MM.1S (cell line): ENCODE results near the gene ZNF687.

ENCODE experiments used
- DNase-seq: peaks from one replicate; pipeline ENCODE4 v3.0.0-alpha.2; 2015
- H2AFZ ChIP-seq: fragments of 300-600 bp; sonication (generic); 2 replicates; pipeline ENCODE4 v1.6.0; 2016; ENCODE audit warnings: antibody characterized with exemption, low read length
- H3F3A ChIP-seq: fragments of 300-600 bp; sonication (generic); 2 replicates; pipeline ENCODE4 v1.6.1; 2016; ENCODE audit warnings: mild to moderate bottlenecking, antibody characterized with exemption, low read length, moderate library complexity, mixed read lengths; ENCODE audit not compliant: insufficient read depth
- H3K27ac ChIP-seq: fragments of 300-600 bp; sonication (generic); 2 replicates; pipeline ENCODE4 v1.5.1; 2016; ENCODE audit warnings: mild to moderate bottlenecking, low read length
- H3K27me3 ChIP-seq: fragments of 300-600 bp; sonication (generic); replicated peaks from 2 replicates; pipeline ENCODE4 v1.6.0; 2016; ENCODE audit warnings: low read length; ENCODE audit not compliant: insufficient read depth
- H3K36me3 ChIP-seq: fragments of 300-600 bp; sonication (generic); replicated peaks from 2 replicates; pipeline ENCODE4 v1.6.1; 2016; ENCODE audit warnings: mild to moderate bottlenecking, low read length, mixed read lengths; ENCODE audit not compliant: insufficient read depth
- H3K4me1 ChIP-seq: fragments of 300-600 bp; sonication (generic); 2 replicates; pipeline ENCODE4 v1.6.1; 2016; ENCODE audit warnings: low read length, mixed read lengths
- H3K4me2 ChIP-seq: fragments of 300-600 bp; sonication (generic); 2 replicates; pipeline ENCODE4 v1.6.0; 2016; ENCODE audit warnings: low read depth, low read length
- H3K4me3 ChIP-seq: fragments of 300-600 bp; sonication (generic); 2 replicates; pipeline ENCODE4 v1.5.1; 2016; ENCODE audit warnings: low read length, mixed read lengths
- H3K79me2 ChIP-seq: fragments of 300-600 bp; sonication (generic); 2 replicates; pipeline ENCODE4 v1.6.1; 2016; ENCODE audit warnings: mixed run types, low read length, mixed read lengths
- H3K9ac ChIP-seq: fragments of 300-600 bp; sonication (generic); 2 replicates; pipeline ENCODE4 v1.6.1; 2016; ENCODE audit warnings: low read length, mixed read lengths
- H3K9me2 ChIP-seq: fragments of 300-600 bp; sonication (generic); replicated peaks from 2 replicates; pipeline ENCODE4 v1.6.1; 2016; ENCODE audit warnings: mild to moderate bottlenecking, low read length, mixed read lengths; ENCODE audit not compliant: insufficient read depth
- H3K9me3 ChIP-seq: fragments of 300-600 bp; sonication (generic); replicated peaks from 2 replicates; pipeline ENCODE4 v1.6.1; 2016; ENCODE audit warnings: mild to moderate bottlenecking, low read length, mixed read lengths; ENCODE audit not compliant: insufficient read depth
- H4K20me1 ChIP-seq: fragments of 300-600 bp; sonication (generic); 2 replicates; pipeline ENCODE4 v1.6.1; 2016; ENCODE audit warnings: mild to moderate bottlenecking, low read length, moderate library complexity, mixed read lengths; ENCODE audit not compliant: insufficient read depth
- CTCF ChIP-seq: fragments of 300-600 bp; sonication (generic); IDR thresholded peaks from 2 replicates; pipeline ENCODE4 v1.5.1; 2016; ENCODE audit warnings: antibody characterized with exemption, low read length, mixed read lengths
- EZH2 ChIP-seq: fragments of 300-600 bp; sonication (generic); optimal IDR thresholded peaks from 2 replicates; pipeline ENCODE3; 2017; ENCODE audit warnings: low read depth, mild to moderate bottlenecking, antibody characterized with exemption, low read length, mixed read lengths
- EZH2phosphoT487 ChIP-seq: fragments of 300-600 bp; sonication (generic); IDR thresholded peaks from 2 replicates; pipeline ENCODE4 v1.6.1; 2018; ENCODE audit warnings: antibody characterized with exemption, low read length

ZNF687 gene

GRCh38 chr1:151266315-151266714 is 15.8 kb upstream of the ZNF687 start:
- H3K27ac ChIP-seq: no peak overlapping the region
- no peak overlapping the region for H3K4me2 ChIP-seq
- H3K9me3 ChIP-seq: no peaks in the 10 kb centered on the region
- no peak overlapping the region for H2AFZ ChIP-seq
- DNase-seq: no peak
- no peak for TF ChIP-seq EZH2
- TF ChIP-seq EZH2phosphoT487: no peak
- TF ChIP-seq CTCF: no peak
- no peaks in the 10 kb centered on the region; the same call in 1 of the 2 replicates for H3F3A ChIP-seq
- H3K27me3 ChIP-seq: no peaks in the 10 kb centered on the region
- peaks cover 16% of the 10 kb centered on the region for H3K79me2 ChIP-seq
- H3K9ac ChIP-seq: no peak overlapping the region
- H3K36me3 ChIP-seq: no peaks in the 10 kb centered on the region; the same call in 1 of the 2 replicates
- peaks cover 3% of the 10 kb centered on the region; the same call in 1 of the 2 replicates for H4K20me1 ChIP-seq
- no peak overlapping the region for H3K4me3 ChIP-seq
- no peaks in the 10 kb centered on the region for H3K4me1 ChIP-seq
- no peaks in the 10 kb centered on the region for H3K9me2 ChIP-seq

- Histone ChIP-seq H3K36me3 (no peaks in the 10 kb centered on the region; the same call in 1 of the 2 replicates), H3K9me2 (no peaks in the 10 kb centered on the region), H4K20me1 (no peaks in the 10 kb centered on the region), H3K27ac (no peak overlapping the region), H3K4me1 (no peaks in the 10 kb centered on the region), H3K79me2 (peaks cover 11% of the 10 kb centered on the region; the same call in 1 of the 2 replicates), H3K4me2 (no peak overlapping the region), H3K9me3 (no peaks in the 10 kb centered on the region), H3K9ac (no peak overlapping the region), H3F3A (no peaks in the 10 kb centered on the region; the same call in 1 of the 2 replicates), H3K27me3 (no peaks in the 10 kb centered on the region), H2AFZ (no peak overlapping the region), H3K4me3 (no peak overlapping the region)
- TF ChIP-seq EZH2phosphoT487 (no peak), EZH2 (no peak), CTCF (no peak)
- no peak for DNase-seq
Measured at GRCh38 chr1:151266821-151267220, 15.3 kb upstream of the ZNF687 start.

- Histone ChIP-seq H3K9me3 (no peaks in the 10 kb centered on the region), H3K4me3 (no peak overlapping the region), H3K27ac (no peak overlapping the region), H3K9ac (no peak overlapping the region), H3K9me2 (no peaks in the 10 kb centered on the region), H4K20me1 (no peaks in the 10 kb centered on the region), H3K79me2 (0 out of 2 replicates have a peak, but pooled peaks cover 2% of the 10 kb centered on the region), H3K4me2 (no peak overlapping the region), H3K36me3 (no peaks in the 10 kb centered on the region; the same call in 1 of the 2 replicates), H2AFZ (no peak overlapping the region), H3K4me1 (no peaks in the 10 kb centered on the region), H3F3A (no peaks in the 10 kb centered on the region; the same call in 1 of the 2 replicates), H3K27me3 (no peaks in the 10 kb centered on the region)
- no peak for DNase-seq
- no peak for TF ChIP-seq CTCF
- no peak for TF ChIP-seq EZH2
- TF ChIP-seq EZH2phosphoT487: no peak
Measured at GRCh38 chr1:151267760-151268159, 14.3 kb upstream of the ZNF687 start.
